Stimulated activated naive CD8-positive, alpha-beta T cell treated with anti-CD3 and anti-CD28 coated beads, Interleukin-15, Interleukin-2, amounts not matched to agents 100 ng/mL and 50 ng/mL, for 24 hours (primary cell): Measurements from ENCODE around the gene SCN2A.
A peak's percentile ranks its signal among the peaks of the same experiment; 100 is the strongest.
"Not testable (repeated sequence)": the region's sequence is repeated elsewhere in the genome, so short reads cannot be mapped to it uniquely, and the experiment has no call there.

Source experiments
- H3K27ac Mint-ChIP-seq: one replicate; pipeline ENCODE4 v1.8.0; 2021; ENCODE audit warnings: mild to moderate bottlenecking, mixed read lengths
- H3K27me3 Mint-ChIP-seq: one replicate; pipeline ENCODE4 v1.8.0; 2021; ENCODE audit warnings: mixed read lengths
- H3K36me3 Mint-ChIP-seq: one replicate; pipeline ENCODE4 v1.8.0; 2021; ENCODE audit warnings: low read depth, mixed read lengths
- H3K4me1 Mint-ChIP-seq: one replicate; pipeline ENCODE4 v1.8.0; 2021; ENCODE audit warnings: low read depth, mixed read lengths
- H3K4me3 Mint-ChIP-seq: one replicate; pipeline ENCODE4 v1.8.0; 2021; ENCODE audit warnings: mild to moderate bottlenecking, mixed read lengths
- H3K9me3 Mint-ChIP-seq: one replicate; pipeline ENCODE4 v1.8.0; 2021; ENCODE audit warnings: mixed read lengths

The SCN2A gene

GRCh38 chr2:165328272-165328671 lies 89.1 kb downstream of the SCN2A start:
- Mint-ChIP-seq H3K9me3 (no peaks in the 10 kb centered on the region), H3K4me1 (peaks cover 11% of the 10 kb centered on the region), H3K27ac (no peak overlapping the region), H3K36me3 (no peaks in the 10 kb centered on the region), H3K4me3 (peak overlapping the region; percentile 52), H3K27me3 (no peaks in the 10 kb centered on the region)

GRCh38 chr2:165344276-165344675 lies 105.1 kb downstream of the SCN2A start:
- H3K27ac Mint-ChIP-seq, H3K27me3 Mint-ChIP-seq, H3K36me3 Mint-ChIP-seq, H3K4me1 Mint-ChIP-seq, H3K9me3 Mint-ChIP-seq, H3K4me3 Mint-ChIP-seq: not testable (repeated sequence)

- peaks cover 4% of the 10 kb centered on the region for H3K27me3 Mint-ChIP-seq
- H3K4me1 Mint-ChIP-seq = no peaks in the 10 kb centered on the region
- no peaks in the 10 kb centered on the region for H3K36me3 Mint-ChIP-seq
- H3K4me3 Mint-ChIP-seq = no peak overlapping the region
- no peak overlapping the region for H3K27ac Mint-ChIP-seq
- no peaks in the 10 kb centered on the region for H3K9me3 Mint-ChIP-seq
These were observed 109.2 kb downstream of the SCN2A start for GRCh38 chr2:165348441-165348840.

- H3K4me1 Mint-ChIP-seq = no peaks in the 10 kb centered on the region
- H3K36me3 Mint-ChIP-seq = no peaks in the 10 kb centered on the region
- no peak overlapping the region for H3K4me3 Mint-ChIP-seq
- no peaks in the 10 kb centered on the region for H3K9me3 Mint-ChIP-seq
- peaks cover 4% of the 10 kb centered on the region for H3K27me3 Mint-ChIP-seq
- H3K27ac Mint-ChIP-seq = no peak overlapping the region
These were observed 110.0 kb downstream of the SCN2A start for GRCh38 chr2:165349181-165349580.

- Mint-ChIP-seq H3K4me1 (no peaks in the 10 kb centered on the region), H3K36me3 (no peaks in the 10 kb centered on the region), H3K9me3 (no peaks in the 10 kb centered on the region), H3K27ac (no peak overlapping the region), H3K27me3 (no peaks in the 10 kb centered on the region), H3K4me3 (no peak overlapping the region)
These were observed 118.5 kb downstream of the SCN2A start for GRCh38 chr2:165357758-165358157.

- Mint-ChIP-seq H3K9me3 (no peaks in the 10 kb centered on the region), H3K36me3 (no peaks in the 10 kb centered on the region), H3K27me3 (no peaks in the 10 kb centered on the region), H3K27ac (no peak overlapping the region), H3K4me1 (no peaks in the 10 kb centered on the region), H3K4me3 (no peak overlapping the region)
These were observed 122.3 kb downstream of the SCN2A start for GRCh38 chr2:165361514-165361913.

- Mint-ChIP-seq H3K27me3 (no peaks in the 10 kb centered on the region), H3K4me3 (no peak overlapping the region), H3K4me1 (no peaks in the 10 kb centered on the region), H3K9me3 (no peaks in the 10 kb centered on the region), H3K27ac (no peak overlapping the region), H3K36me3 (no peaks in the 10 kb centered on the region)
These were observed 130.1 kb downstream of the SCN2A start for GRCh38 chr2:165369131-165369897.

- H3K4me1 Mint-ChIP-seq = no peaks in the 10 kb centered on the region
- no peaks in the 10 kb centered on the region for H3K9me3 Mint-ChIP-seq
- no peaks in the 10 kb centered on the region for H3K36me3 Mint-ChIP-seq
- no peak overlapping the region for H3K27ac Mint-ChIP-seq
- H3K4me3 Mint-ChIP-seq = no peak overlapping the region
- no peaks in the 10 kb centered on the region for H3K27me3 Mint-ChIP-seq
These were observed 130.7 kb downstream of the SCN2A start for GRCh38 chr2:165369898-165370296.

GRCh38 chr2:165371356-165371755 lies 132.1 kb downstream of the SCN2A start:
- H3K4me1 Mint-ChIP-seq = no peaks in the 10 kb centered on the region
- no peaks in the 10 kb centered on the region for H3K36me3 Mint-ChIP-seq
- H3K9me3 Mint-ChIP-seq = no peaks in the 10 kb centered on the region
- H3K27ac Mint-ChIP-seq = no peak overlapping the region
- no peaks in the 10 kb centered on the region for H3K27me3 Mint-ChIP-seq
- H3K4me3 Mint-ChIP-seq = no peak overlapping the region

GRCh38 chr2:165373278-165374010 lies 134.2 kb downstream of the SCN2A start:
- no peaks in the 10 kb centered on the region for H3K4me1 Mint-ChIP-seq
- H3K36me3 Mint-ChIP-seq = no peaks in the 10 kb centered on the region
- no peaks in the 10 kb centered on the region for H3K9me3 Mint-ChIP-seq
- no peaks in the 10 kb centered on the region for H3K27me3 Mint-ChIP-seq
- no peak overlapping the region for H3K4me3 Mint-ChIP-seq
- no peak overlapping the region for H3K27ac Mint-ChIP-seq

- Mint-ChIP-seq H3K4me1 (no peaks in the 10 kb centered on the region), H3K27ac (no peak overlapping the region), H3K36me3 (no peaks in the 10 kb centered on the region), H3K4me3 (no peak overlapping the region), H3K9me3 (no peaks in the 10 kb centered on the region), H3K27me3 (no peaks in the 10 kb centered on the region)
These were observed 137.4 kb downstream of the SCN2A start for GRCh38 chr2:165376571-165376975.

- no peaks in the 10 kb centered on the region for H3K36me3 Mint-ChIP-seq
- H3K4me3 Mint-ChIP-seq = no peak overlapping the region
- no peaks in the 10 kb centered on the region for H3K27me3 Mint-ChIP-seq
- H3K4me1 Mint-ChIP-seq = no peaks in the 10 kb centered on the region
- no peak overlapping the region for H3K27ac Mint-ChIP-seq
- no peaks in the 10 kb centered on the region for H3K9me3 Mint-ChIP-seq
These were observed 143.1 kb downstream of the SCN2A start for GRCh38 chr2:165382362-165382761.

GRCh38 chr2:165390875-165391274 lies 151.7 kb downstream of the SCN2A start:
- H3K27me3 Mint-ChIP-seq = peaks cover 4% of the 10 kb centered on the region
- no peak overlapping the region for H3K27ac Mint-ChIP-seq
- H3K4me3 Mint-ChIP-seq = no peak overlapping the region
- H3K9me3 Mint-ChIP-seq = no peaks in the 10 kb centered on the region
- no peaks in the 10 kb centered on the region for H3K36me3 Mint-ChIP-seq
- peaks cover 4% of the 10 kb centered on the region for H3K4me1 Mint-ChIP-seq

GRCh38 chr2:165391791-165392190 lies 152.6 kb downstream of the SCN2A start:
- Mint-ChIP-seq H3K27me3 (peaks cover 8% of the 10 kb centered on the region), H3K4me3 (no peak overlapping the region), H3K4me1 (peaks cover 4% of the 10 kb centered on the region), H3K36me3 (no peaks in the 10 kb centered on the region), H3K27ac (no peak overlapping the region), H3K9me3 (no peaks in the 10 kb centered on the region)

- not testable (repeated sequence) for H3K4me3 Mint-ChIP-seq, H3K36me3 Mint-ChIP-seq, H3K9me3 Mint-ChIP-seq
- H3K27me3 Mint-ChIP-seq = peaks cover 23% of the 10 kb centered on the region
- peak overlapping the region; percentile 7 for H3K27ac Mint-ChIP-seq
- peaks cover 15% of the 10 kb centered on the region for H3K4me1 Mint-ChIP-seq
These were observed 159.4 kb downstream of the SCN2A start for GRCh38 chr2:165398603-165399002.
